Measurements from ENCODE around the gene RING1.
"Not testable (repeated sequence)": the region's sequence is repeated elsewhere in the genome, so short reads cannot be mapped to it uniquely, and the experiment has no call there.

RING1 gene

DNA sequence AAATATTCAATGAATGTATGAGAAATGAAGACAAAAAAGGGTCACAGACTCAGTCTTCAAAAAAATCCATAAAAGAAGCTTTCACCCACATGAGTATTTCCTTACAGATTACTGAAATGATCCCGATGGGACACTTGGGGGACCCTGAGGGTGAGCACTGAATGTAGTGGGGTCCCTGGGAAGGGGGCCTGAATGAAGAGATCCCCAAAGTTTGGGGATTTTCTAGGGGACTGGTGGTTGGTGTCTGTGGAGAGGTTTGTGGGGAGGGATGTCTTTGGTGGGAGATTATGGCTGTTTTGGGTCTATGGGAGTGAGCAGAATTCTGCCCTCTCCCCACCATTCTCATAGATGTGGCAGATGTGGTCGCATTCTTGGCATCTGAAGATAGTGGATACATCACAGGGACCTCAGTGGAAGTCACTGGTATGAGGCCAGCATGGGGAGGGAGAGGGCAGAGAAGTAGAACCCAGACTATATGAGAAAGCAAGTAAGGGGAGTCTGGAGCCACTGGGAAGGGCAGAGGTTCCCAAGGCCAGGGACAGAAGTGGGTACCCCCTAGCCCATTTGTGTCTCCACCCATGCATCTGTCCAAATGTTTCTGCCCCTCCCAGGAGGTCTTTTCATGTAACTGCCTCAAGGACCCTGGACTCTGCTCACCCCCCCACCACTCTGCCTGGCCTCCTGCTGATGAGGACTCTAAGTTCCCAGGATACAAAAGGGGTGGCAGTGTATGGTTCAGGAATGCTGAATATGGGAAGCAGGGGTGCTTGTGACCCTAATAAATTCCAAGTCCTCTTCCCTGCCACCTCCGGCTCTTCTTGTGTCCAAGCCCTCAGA is 2.1 kb upstream of the RING1 start:
- DNase-seq (ENCODE audit: low spot score): no peak

DNA sequence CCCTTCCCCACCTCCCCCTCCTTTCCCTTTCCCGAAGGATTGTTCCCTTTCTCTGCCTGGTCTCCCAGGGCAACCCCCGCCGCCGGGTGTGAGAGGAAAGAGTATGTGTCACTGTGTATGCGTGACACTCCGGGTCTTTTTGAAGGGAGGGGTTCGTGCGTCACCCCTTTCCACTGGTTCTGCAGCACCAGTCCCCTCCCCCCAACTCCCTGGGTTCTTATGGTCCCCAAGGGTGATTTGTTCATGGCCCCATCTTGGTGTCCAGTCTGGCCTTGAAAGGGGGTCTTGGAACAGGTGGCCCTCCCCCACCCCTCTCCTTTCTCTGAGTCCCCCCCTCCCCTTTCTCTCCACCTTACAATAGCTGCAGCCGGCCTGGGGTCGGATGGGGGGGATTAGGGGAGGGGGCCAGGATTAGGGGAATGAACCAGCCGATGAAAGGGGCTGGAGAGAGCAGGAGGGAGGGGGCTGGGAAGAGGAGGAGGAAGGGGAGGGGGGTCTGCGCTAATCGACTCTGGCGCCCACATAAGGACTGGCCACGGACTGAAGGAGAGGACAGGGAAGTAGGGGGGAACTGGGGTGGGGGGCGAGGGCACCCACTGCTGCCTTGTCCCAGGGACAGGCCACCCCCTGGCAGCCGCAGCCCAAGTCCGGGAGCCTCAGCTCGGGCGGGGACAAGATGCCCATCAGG is 1.3 kb upstream of the RING1 start:
- peak; percentile 56 for DNase-seq (ENCODE audit: low spot score)

DNA sequence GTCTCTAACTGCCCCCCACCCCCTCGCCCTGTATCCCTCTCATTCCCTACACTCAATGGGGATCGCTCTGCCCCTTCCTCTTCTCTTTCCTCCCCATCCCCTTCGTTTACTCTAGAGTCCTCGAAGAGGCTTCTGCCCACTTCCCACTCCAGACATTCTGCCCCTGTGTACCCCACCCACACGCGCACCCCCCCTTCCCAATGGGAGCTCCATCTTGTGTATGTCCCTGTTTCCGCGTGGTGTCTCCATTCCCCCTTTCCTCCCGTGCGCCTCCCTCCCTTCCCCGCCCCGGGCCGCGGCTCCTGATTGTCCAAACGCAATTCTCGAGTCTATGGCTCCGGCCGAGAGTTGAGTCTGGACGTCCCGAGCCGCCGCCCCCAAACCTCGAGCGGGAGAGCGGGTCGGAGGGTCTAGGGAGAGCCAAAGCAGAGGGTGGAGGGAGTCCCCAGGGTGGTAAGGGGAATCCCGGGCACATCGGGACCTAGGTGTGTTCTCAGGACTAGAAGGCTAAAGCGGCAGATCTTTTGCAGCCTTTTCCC is 679 bp upstream of the RING1 start:
- DNase-seq (ENCODE audit: low spot score): peak; percentile 49

DNA sequence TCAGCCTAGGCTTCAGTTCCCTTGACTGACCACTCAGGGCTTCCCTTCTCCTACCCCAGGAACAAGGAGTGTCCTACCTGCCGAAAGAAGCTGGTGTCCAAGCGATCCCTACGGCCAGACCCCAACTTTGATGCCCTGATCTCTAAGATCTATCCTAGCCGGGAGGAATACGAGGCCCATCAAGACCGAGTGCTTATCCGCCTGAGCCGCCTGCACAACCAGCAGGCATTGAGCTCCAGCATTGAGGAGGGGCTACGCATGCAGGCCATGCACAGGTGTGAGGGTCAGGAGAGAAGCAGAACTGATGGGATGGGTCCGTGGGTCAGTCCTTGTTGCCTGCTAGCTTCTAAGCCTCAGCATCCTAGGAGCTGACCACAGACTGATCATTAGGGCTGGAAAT is 1.6 kb downstream of the RING1 start:
- DNase-seq (ENCODE audit: low spot score): no peak

DNA sequence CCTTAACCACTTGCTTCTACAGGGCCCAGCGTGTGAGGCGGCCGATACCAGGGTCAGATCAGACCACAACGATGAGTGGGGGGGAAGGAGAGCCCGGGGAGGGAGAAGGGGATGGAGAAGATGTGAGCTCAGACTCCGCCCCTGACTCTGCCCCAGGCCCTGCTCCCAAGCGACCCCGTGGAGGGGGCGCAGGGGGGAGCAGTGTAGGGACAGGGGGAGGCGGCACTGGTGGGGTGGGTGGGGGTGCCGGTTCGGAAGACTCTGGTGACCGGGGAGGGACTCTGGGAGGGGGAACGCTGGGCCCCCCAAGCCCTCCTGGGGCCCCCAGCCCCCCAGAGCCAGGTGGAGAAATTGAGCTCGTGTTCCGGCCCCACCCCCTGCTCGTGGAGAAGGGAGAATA is 2.8 kb downstream of the RING1 start:
- no peak for DNase-seq (ENCODE audit: low spot score)

DNA sequence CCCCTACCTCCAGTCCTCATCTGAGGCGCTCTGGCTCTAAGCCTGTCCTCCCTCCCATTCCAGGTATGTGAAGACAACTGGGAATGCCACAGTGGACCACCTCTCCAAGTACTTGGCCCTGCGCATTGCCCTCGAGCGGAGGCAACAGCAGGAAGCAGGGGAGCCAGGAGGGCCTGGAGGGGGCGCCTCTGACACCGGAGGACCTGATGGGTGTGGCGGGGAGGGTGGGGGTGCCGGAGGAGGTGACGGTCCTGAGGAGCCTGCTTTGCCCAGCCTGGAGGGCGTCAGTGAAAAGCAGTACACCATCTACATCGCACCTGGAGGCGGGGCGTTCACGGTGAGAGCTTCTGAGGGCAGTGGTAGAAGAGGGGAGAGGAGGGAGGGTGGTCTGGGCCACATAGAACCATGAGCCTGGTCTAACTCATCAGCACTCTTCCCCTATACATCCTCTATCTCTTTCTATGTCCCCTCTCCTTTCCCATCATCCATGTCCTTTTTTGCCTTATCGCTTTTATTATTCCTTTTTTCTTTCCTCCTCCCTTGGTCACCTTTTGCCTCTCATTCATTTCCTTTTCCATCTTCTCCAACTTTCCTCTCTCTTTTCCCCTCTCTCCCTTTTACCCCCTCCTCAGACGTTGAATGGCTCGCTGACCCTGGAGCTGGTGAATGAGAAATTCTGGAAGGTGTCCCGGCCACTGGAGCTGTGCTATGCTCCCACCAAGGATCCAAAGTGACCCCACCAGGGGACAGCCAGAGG is 3.5 kb downstream of the RING1 start:
- no peak for DNase-seq (ENCODE audit: low spot score)

DNA sequence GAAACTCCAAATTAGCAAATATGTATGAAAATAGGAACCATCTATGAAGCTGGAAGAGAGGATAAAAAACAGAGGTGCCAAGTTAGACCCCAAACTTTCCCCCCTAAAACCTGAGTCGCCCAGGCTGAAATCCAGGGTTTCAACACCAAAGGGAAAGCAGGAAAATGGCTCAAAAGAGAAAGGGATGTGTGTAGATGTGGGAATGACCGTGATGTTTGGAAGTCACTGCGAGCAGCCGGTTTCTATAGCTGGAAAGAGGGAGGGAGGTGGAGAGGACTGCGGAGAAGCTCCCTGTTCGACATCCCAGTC is 4.5 kb downstream of the RING1 start:
- no peak for DNase-seq (ENCODE audit: low spot score)

DNA sequence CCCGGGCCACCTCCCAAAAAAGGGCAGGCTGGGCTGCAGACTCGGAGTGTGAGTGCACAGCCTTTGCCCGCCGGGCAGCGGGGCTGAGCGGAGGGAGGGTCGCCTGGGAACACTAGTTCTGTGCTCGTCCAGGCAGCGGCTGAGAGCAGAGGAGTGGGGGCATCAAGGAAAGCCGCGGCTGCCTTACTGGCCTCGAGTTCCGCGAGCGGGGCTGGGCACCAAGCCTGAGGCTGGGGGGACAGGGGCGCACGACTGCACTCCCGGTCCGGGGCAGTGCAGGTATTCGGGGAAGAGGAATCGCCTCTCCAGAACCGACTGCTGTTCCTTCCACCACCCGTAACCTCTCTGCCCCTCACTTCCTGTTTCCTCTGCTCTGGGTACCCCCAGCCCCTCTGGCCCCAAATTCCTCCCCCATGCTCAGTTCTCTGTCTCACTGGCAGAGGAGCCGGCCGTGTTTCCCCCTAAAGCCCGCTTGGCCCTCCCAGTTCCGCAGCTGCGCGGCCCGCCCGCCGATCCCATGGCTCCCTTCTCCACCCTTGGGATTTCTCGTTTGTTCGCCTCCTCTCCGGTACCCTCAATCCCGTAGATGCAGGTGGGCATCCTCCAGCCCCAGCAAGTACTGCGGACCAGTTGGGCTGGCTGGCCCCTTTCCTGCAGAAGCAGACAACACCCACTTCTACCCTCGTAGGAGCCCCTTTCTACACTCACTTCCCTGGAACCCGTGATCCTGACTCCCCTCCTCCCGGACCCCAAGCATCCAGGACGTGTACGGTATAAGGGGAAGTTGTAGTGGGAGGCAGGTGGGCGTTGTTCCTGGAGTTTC is 5.1 kb downstream of the RING1 start:
- no peak for DNase-seq (ENCODE audit: low spot score)

DNA sequence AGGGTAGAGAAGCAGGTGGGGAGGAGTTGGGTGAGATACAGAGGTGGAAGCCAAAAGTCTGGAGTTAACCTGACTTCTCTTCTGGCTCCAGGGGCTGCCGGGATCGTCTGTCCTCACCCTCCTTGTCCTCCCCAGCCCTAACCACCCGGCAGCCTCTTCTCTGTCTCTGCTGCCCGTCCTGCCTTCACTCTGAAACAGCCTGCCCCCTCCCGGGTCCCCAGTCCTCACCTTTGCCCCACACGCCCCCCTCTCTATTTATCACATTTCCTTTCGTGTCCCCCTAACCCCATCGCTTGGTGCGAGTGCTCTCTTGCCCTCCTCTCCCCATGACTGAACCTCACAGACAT is 5.7 kb downstream of the RING1 start:
- DNase-seq (ENCODE audit: low spot score): no peak

DNA sequence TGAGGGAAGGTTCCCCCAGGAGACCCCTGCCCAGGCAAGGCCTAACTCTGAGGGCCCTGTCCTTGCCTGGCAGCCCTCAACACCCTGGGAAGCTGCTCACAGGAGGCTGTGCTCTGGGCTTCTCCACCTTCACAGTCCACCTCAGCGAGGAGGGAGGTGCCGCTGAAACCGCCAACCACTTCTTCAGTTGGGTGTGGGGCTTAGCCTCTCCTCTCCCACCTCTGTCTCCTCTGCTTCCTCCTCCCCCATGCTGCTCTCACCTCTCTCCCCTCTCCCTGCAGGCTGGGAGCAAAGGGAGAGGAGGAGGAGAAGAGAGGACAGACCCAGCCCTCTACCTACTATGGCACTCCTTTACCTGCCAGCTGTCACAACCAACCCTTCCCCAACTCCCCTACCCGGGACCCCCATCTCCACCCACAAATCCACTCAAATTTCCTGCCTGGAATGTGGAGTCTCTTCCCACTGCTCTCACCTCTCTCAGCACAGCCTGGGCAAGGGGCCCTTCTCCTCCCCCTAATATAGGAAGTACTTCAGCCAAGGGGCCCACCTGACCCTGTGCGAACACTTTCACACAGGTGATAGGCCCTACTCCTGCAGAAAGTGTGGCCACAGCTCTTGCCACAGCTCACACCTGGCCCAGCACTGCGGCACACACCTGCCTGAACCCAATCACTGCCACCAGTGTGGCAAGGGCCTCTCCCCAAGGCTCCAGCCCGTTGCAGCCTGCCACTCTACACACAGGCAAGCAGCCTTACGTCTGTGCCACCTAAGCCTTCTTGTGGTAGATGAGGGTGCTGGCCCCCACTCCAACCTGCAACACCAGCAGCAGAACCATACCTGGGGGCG is 7.2 kb downstream of the RING1 start:
- no peak for DNase-seq (ENCODE audit: low spot score)

DNA sequence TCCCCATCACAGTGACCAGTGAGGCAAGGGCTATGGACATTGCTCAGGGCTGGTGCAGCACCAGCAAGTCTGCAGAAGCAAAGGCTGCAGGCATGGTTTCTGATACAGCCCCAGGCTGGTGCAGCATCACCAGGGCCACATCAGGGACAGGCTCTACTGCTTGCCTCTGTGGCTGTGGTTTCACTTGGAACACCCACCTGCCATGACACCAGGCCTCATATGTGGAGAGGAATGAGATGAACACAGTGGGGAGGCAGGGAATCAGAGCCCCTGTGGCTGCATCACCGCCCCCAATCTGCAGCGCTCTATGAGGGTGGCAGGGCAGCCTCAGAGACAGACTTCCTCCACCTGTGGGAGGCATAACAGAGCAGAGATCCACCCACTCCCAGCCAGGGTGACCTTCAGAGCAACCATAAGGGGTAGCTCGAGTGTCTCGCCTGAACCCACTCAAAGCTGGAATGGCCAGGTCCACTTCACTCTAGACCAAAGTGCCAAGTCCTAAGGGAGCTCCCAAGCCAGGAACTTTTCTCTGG is 7.9 kb downstream of the RING1 start:
- no peak for DNase-seq (ENCODE audit: low spot score)

DNA sequence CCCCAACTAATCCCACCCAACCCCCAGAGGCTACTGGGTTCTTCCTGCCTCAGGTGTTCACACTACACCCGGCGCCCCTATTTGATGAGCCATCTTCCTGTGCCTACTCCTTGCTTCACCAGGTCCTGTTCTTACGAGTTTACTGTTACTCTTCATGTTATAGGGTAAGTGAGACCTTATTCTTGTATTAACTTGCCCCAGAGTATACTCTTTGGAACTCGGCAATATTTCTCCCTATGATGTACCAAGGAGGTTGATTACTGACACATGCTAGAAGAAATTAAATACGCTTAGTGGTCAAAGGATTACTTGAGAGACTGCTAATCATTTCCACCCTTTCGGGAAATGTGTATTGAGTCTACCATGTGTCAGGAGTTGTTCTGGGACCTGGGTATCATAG is 8.9 kb downstream of the RING1 start:
- no peak for DNase-seq (ENCODE audit: low spot score)

DNA sequence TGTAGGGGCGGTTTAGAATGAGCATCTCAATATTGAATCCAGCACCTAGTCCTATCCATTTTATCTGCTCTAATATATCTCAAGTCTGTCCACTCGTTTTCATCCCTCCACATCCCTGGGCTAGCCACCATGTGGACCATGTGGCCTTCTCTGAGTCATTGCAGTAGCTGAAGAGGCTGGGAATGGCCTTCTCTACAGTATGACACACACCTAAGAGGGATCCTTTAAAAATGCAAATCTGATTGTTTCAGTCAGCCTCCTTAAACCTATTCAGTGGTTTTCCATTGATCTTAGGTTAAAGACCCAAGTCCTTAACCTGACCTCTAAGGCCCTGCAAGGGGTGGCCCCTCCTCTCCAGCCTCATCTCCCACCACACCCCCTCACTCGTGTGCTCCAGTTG is 9.4 kb downstream of the RING1 start:
- no peak for DNase-seq (ENCODE audit: low spot score)

DNA sequence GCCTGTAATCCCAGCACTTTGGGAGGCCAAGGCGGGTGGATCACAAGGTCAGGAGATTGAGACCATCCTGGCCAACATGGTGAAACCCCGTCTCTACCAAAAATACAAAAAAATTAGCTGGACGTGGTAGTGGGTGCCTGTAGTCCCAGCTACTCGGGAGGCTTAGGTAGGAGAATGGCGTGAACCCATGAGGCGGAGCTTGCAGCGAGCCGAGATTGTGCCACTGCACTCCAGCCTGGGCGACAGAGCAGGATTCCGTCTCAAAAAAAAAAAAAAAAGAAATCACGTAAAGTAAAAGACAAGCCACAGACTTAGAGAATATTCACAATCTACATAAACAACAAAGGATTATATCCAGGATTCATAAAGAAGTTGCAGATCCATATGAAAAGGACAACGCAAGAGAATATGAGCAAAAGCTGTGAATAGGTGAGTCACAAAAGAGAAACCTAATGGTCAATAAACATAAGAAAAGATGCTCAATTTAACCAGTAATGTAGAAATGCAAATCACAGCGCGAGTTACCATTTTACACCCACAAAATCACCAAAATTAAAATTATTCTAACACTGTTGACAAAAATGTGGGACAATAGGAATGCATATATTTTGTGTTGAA is 18.3 kb downstream of the RING1 start:
- DNase-seq (ENCODE audit: low spot score): not testable (repeated sequence)

DNA sequence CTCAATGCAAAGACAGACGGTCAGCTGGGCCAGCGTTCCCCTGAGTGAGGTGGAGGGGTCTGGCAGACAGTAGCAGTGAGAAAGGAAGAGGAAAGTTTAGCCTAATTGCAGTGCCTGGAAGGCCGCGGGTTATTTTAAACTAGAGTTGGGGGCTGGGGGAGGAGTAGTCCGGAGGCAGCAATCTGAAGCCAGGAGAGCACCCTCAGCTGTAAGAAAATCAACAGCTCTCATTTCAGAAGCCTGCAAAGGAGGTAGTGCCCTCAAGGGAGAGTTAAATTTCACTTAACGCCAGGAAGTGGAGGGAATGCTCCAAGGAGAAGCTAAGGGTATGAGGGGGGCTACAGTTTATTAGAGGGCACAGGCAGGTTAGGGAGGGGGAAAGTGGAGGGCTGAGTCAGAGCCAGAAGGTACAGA is 26.9 kb downstream of the RING1 start:
- no peak for DNase-seq (ENCODE audit: low spot score)

DNA sequence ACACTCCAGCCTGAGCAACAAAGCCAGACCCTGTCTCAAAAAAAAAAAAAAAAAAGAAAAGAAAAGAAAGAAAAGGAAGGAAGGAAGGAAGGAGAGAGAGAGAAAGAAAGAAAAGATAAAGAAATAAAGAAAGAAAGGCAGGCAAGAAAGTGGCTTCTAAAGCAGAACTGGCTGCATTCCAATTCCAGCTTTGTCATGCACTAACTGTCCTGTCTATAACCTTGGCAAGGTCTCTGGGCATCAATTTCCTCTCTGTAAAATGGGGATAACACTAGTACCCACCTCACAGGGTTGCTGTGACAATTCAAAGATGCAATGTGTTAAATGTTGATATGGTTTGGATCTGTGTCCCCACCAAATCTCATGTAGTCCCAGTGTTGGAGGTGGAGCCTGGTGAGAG is 28.0 kb downstream of the RING1 start:
- DNase-seq (ENCODE audit: low spot score): no peak

DNA sequence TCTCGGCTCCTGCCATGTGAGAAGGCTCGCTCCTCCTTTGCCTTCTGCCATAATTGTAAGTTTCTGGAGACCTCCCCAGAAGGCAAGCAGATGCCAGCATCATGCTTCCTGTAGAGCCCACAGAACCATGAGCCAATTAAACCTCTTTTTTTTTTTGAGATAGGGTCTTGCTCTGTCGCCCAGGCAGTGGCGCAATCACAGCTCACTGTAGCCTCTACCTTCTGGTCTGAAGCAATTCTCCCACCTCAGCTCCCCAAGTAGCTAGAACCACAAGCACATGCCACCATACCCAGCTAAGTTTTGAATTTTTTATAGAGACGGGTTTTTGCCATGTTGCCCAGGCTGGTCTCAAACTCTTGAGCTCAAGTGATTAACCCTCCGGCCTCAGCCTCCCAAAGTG is 28.6 kb downstream of the RING1 start:
- no peak for DNase-seq (ENCODE audit: low spot score)

DNA sequence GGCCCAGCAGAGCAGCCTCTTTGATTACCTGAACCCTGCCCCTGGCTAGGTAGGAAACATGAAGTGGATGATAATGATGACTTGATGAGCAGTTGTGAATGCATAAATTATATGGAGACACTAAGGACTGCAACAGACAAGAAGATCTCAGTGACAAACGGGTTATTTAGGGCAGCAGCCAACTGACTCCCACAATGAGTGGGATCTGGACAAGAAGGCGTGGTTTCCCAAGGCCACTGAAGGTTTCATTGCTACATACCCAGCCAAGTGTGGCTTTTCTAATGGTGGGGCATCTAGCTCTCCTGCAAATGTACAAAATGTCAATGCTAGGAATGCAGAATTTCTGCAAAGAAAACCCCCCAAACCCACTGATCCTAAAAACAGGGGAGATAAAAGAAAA is 29.4 kb downstream of the RING1 start:
- DNase-seq (ENCODE audit: low spot score): no peak

DNA sequence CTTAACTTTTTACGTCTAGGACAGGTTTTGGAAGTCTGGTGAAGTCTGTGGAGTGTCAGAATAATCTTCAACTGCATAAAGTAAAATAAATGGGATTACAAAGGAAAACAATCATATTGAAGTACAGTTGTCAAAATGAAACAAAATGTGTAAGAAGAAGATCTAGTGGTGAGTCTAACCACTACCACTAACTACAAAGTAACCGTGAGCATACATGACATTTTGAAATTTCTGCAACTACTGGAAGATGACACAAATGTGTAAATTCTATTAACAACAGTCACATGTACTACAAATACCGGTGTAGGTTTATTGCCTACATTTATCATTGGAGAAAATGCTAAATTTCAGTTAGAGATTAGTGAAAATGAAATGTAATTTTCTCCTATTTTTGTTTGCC is 33.7 kb downstream of the RING1 start:
- DNase-seq (ENCODE audit: low spot score): no peak

DNA sequence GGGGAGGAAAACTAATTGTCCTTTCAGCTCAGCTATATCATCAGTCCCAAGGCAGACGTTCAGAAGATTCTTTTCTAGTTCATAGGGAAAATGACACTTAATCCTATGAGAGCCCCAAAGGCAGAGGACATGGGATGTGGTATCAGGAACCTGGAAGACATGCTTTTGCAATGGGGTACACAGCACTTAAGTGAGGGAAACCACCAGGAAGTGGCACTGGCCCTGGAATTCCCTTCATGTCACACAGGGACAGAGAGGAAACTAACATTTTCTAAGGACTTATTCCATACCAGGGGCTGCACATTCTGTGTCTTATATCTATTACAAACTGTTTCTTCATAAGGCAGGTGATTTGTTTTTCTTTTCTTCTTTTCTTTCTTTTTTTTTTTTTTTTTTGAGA is 35.2 kb downstream of the RING1 start:
- no peak for DNase-seq (ENCODE audit: low spot score)
